ENCODE data around the gene KCTD19.

- TF ChIP-seq CTCF (IDR thresholded peaks at IDR 0.05) (no peak), POLR2A (IDR thresholded peaks at IDR 0.05) (no peak), POLR2AphosphoS5 (IDR thresholded peaks at IDR 0.05) (no peak)
Measured at GRCh38 chr16:67317853-67318252, 8.7 kb downstream of the KCTD19 start.

All from stomach (tissue), 4 donors.